Measurements from ENCODE around the gene CIAO1.
"Not testable (repeated sequence)": the region's sequence is repeated elsewhere in the genome, so short reads cannot be mapped to it uniquely, and the experiment has no call there.

The CIAO1 gene

DNA sequence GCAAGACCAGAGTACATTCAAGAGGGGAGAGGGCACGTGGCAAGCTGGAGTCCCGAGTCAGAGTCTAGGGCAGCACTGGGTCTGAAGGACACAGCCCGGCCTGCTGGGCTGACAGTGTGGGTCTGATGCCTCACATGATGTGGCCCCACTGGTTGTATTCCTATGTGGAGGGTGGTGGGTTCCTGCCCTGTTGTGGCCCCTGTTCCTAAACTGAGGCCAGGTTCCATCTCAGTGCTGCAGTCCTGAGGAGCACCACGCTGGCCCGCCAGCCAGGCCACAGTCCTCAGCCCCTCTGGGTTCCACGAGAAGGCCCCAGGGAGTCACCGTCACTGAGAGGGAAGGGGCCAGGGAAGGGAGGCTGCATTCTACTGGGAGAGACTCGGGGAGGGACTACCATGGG is 13.5 kb upstream of the CIAO1 start:
- Histone ChIP-seq H3K9me3 (ENCODE audit: insufficient read depth, low read depth, low read length) (no peaks in the 10 kb centered on the region), H3K27me3 (ENCODE audit: insufficient read depth, low read length) (no peaks in the 10 kb centered on the region), H3K27ac (ENCODE audit: low read length) (no peak overlapping the region), H3K4me1 (ENCODE audit: insufficient read depth, low read length) (no peaks in the 10 kb centered on the region), H3K9ac (ENCODE audit: low read depth, low read length) (no peak overlapping the region), H3K4me3 (ENCODE audit: low read length) (no peak overlapping the region), H3K36me3 (ENCODE audit: insufficient read depth, low read depth, low read length) (peaks cover 40% of the 10 kb centered on the region)

DNA sequence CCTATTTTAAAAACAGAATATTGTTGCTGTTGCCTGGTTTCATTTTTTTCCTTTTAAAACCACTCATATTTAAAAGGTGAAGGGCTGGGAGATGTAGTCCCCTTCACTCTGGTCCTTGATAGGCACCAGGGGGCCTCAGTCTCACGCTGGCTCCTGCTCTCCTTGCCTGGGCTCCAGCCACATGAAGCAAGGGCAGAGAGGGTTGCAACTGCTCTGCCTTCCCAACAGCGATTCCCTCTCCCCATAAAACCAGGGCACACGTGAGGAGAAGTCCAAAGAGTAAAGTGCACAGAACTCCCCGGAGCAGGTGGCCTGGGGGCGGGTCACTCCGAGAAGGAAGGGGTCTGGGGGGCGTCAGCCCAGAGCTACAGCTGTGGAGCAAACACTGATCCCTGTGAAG is 13.0 kb upstream of the CIAO1 start:
- H3K36me3 ChIP-seq (ENCODE audit: insufficient read depth, low read depth, low read length) = peaks cover 40% of the 10 kb centered on the region
- H3K9me3 ChIP-seq (ENCODE audit: insufficient read depth, low read depth, low read length) = no peaks in the 10 kb centered on the region
- H3K4me3 ChIP-seq (ENCODE audit: low read length) = no peak overlapping the region
- no peaks in the 10 kb centered on the region for H3K27me3 ChIP-seq (ENCODE audit: insufficient read depth, low read length)
- H3K9ac ChIP-seq (ENCODE audit: low read depth, low read length) = no peak overlapping the region
- H3K4me1 ChIP-seq (ENCODE audit: insufficient read depth, low read length) = no peaks in the 10 kb centered on the region
- H3K27ac ChIP-seq (ENCODE audit: low read length) = no peak overlapping the region

DNA sequence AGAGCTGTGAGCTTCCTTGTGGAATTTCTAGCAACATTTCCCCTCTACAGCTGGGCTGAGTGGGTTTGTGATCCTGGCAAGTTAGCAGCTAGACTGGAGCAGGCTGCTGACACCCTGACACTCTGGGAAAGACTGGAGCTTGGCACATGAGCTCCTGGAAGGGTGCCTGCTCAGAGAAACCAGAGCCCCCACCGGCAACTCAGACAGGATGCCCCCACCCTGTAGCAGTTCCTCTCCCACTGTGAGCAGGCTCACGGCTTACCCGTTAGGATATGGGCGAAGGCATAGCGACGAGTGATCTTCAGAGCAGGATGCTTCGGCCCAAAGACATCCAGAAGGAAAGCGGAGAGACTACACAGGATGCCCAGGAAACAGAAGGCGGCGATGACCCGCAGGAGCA is 11.5 kb upstream of the CIAO1 start:
- no peaks in the 10 kb centered on the region for H3K4me1 ChIP-seq (ENCODE audit: insufficient read depth, low read length)
- H3K9ac ChIP-seq (ENCODE audit: low read depth, low read length) = no peak overlapping the region
- H3K27me3 ChIP-seq (ENCODE audit: insufficient read depth, low read length) = no peaks in the 10 kb centered on the region
- H3K27ac ChIP-seq (ENCODE audit: low read length) = no peak overlapping the region
- H3K9me3 ChIP-seq (ENCODE audit: insufficient read depth, low read depth, low read length) = no peaks in the 10 kb centered on the region
- peaks cover 50% of the 10 kb centered on the region for H3K36me3 ChIP-seq (ENCODE audit: insufficient read depth, low read depth, low read length)
- H3K4me3 ChIP-seq (ENCODE audit: low read length) = no peak overlapping the region

DNA sequence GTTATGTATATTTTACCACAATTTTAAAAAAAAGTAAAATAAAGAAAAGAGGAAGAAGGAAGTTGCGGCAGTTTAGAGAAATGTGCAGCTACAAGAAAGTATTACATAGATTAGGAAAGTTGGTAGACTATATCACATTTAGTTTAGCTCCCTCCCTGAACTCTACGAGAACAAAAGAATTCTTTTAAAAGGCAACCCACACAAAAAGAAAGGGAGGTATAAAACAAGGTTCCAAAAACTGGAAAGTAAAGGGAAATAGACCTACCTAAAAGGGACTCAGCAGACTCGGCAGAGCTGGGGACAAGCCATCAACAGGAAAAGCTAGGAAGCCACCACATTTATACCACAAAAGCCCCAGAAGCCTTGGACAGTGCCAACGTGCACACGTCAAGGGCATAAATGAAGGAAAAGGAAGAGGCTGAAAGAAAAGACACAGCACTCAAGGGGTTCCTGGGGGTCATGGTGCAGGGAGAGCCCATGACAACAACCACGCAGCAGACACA is 9.4 kb upstream of the CIAO1 start:
- Histone ChIP-seq H3K4me3 (ENCODE audit: low read length) (no peak overlapping the region), H3K27ac (ENCODE audit: low read length) (no peak overlapping the region), H3K27me3 (ENCODE audit: insufficient read depth, low read length) (no peaks in the 10 kb centered on the region), H3K4me1 (ENCODE audit: insufficient read depth, low read length) (peaks cover 11% of the 10 kb centered on the region; the same call in 1 of the 2 replicates), H3K36me3 (ENCODE audit: insufficient read depth, low read depth, low read length) (peaks cover 50% of the 10 kb centered on the region), H3K9me3 (ENCODE audit: insufficient read depth, low read depth, low read length) (no peaks in the 10 kb centered on the region), H3K9ac (ENCODE audit: low read depth, low read length) (no peak overlapping the region)

DNA sequence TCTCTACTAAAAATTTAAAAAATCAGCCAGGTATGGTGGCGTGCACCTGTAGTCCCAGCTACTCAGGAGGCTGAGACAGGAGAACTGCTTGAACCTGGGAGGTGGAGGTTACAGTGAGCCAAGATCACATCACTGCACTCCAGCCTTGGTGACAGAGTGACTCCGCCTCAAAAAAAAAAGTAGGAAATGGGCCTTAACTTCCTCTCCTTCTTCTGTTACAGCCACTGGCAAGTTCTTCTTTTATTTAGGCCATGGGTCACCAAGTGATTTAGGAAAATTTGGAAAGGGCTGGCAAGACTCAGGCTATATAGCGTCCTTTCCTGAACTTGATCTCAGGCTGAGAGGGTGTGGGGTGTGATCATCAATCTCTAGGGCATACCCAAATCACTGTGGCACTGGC is 8.3 kb upstream of the CIAO1 start:
- H3K9ac ChIP-seq (ENCODE audit: low read depth, low read length); H3K4me3 ChIP-seq (ENCODE audit: low read length); H3K9me3 ChIP-seq (ENCODE audit: insufficient read depth, low read depth, low read length); H3K27me3 ChIP-seq (ENCODE audit: insufficient read depth, low read length); H3K27ac ChIP-seq (ENCODE audit: low read length): not testable (repeated sequence)
- H3K4me1 ChIP-seq (ENCODE audit: insufficient read depth, low read length) = peaks cover 11% of the 10 kb centered on the region; the same call in 1 of the 2 replicates
- peaks cover 41% of the 10 kb centered on the region for H3K36me3 ChIP-seq (ENCODE audit: insufficient read depth, low read depth, low read length)

DNA sequence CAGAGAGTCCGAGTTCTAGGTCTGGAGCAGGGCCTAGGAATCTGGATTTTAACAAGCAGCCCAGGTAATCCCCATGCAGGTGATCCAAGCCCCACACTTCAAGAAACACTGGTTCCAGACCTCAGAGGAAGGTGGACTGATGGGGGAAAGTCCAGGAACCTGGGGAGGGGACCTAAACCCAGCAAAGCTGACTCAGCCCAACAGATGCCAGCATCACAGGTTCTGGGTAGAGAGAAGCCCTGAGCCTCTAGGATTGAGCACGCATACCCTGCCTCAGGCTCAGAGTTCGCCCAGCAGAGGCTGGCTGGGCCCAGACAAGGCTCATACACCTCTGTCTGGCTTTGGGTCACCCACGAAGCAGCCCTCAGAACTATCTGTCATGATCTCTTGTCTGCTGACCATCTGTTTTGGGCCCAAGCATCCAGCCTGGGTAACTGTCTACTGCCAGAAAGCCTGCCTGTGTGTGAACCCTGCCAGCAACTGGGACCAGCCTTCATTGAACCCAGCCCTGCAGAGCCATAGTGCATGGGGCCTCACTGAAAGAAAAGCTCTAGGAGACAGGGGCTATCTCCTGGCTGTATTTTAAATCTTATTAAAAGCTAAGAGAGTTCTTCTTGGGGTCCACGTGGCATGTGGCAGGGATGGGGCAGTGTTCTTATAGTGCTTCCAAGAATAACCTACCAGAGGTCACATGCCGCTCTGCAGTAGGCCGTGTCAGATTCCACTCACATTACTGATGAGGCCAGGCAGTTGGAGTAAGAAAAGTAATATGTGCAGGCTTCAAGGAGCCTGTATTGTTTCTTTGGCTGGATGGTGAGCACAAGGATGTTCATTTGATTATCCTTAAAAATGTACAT is 7.6 kb upstream of the CIAO1 start:
- Histone ChIP-seq H3K9me3 (ENCODE audit: insufficient read depth, low read depth, low read length) (no peaks in the 10 kb centered on the region), H3K27me3 (ENCODE audit: insufficient read depth, low read length) (no peaks in the 10 kb centered on the region), H3K4me1 (ENCODE audit: insufficient read depth, low read length) (peaks cover 11% of the 10 kb centered on the region; the same call in 1 of the 2 replicates), H3K9ac (ENCODE audit: low read depth, low read length) (no peak overlapping the region), H3K4me3 (ENCODE audit: low read length) (no peak overlapping the region), H3K36me3 (ENCODE audit: insufficient read depth, low read depth, low read length) (peaks cover 34% of the 10 kb centered on the region), H3K27ac (ENCODE audit: low read length) (no peak overlapping the region)

DNA sequence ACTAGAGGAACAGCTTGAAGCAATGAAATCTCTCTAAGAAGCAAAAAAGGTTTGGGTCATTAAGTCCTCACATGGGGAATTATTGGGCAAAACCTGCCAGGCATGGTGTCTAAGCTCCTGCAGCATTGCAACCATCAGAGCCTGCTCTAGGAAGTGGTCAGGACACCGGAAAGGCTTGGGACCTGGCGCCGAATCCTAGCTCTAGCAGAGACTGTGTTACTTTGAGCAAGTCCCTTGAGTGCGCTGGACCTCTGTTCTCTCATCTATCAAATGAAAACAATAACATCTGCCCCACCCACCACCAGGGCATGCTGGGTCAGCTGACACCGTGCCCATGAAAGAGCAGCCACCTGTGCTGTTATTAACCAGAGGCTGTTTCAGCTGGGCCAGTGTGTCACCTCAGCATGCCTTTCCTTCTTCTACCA is 6.5 kb upstream of the CIAO1 start:
- no peak overlapping the region for H3K4me3 ChIP-seq (ENCODE audit: low read length)
- no peak overlapping the region for H3K9ac ChIP-seq (ENCODE audit: low read depth, low read length)
- no peak overlapping the region for H3K27ac ChIP-seq (ENCODE audit: low read length)
- H3K4me1 ChIP-seq (ENCODE audit: insufficient read depth, low read length) = peaks cover 16% of the 10 kb centered on the region
- H3K9me3 ChIP-seq (ENCODE audit: insufficient read depth, low read depth, low read length) = no peaks in the 10 kb centered on the region
- peaks cover 28% of the 10 kb centered on the region for H3K36me3 ChIP-seq (ENCODE audit: insufficient read depth, low read depth, low read length)
- no peaks in the 10 kb centered on the region for H3K27me3 ChIP-seq (ENCODE audit: insufficient read depth, low read length)

DNA sequence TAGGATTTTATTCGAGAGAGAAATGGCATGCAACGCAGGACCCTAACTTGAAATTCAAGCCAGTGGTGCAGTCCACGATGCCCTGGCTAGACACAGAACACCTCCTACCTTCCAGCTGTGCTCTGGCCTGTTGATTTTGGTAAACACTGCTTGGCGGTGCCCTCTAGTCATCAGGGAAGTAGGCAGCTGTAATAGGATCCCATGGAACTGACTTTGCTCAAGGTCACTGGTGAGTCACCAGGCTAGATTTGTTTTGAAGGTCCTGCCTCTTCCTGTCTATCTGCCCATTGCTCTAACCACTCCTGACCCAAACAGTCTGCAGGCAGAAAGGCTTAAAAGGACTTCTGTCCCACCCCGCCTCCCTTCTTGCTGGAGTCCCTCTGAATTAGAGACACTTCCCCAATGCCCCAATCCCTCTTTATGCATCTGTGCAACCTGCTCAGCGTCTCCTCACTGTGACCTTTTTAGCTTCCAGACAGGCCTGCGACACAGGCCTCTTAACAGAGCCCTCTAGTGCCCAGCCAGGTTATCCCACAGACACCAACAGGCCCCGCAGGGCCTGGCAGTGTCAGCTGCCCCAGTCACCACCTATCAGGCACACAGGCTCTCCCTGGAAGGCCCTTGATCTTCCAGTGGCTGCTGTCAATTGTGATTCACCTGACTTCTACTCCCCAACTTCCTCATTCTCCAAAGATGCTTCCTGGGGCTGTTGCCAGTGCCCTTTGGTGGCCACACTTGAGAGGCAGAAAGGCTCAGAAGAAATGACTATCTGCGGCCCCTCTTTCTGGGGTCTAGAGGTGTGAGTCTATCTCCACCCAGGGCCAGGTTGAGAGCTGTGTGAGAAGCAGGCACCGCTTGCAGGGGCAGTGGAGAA is 5.4 kb upstream of the CIAO1 start:
- Histone ChIP-seq H3K4me3 (ENCODE audit: low read length) (no peak overlapping the region), H3K27ac (ENCODE audit: low read length) (no peak overlapping the region), H3K36me3 (ENCODE audit: insufficient read depth, low read depth, low read length) (peaks cover 17% of the 10 kb centered on the region), H3K9me3 (ENCODE audit: insufficient read depth, low read depth, low read length) (no peaks in the 10 kb centered on the region), H3K4me1 (ENCODE audit: insufficient read depth, low read length) (peaks cover 18% of the 10 kb centered on the region), H3K27me3 (ENCODE audit: insufficient read depth, low read length) (no peaks in the 10 kb centered on the region), H3K9ac (ENCODE audit: low read depth, low read length) (no peak overlapping the region)

DNA sequence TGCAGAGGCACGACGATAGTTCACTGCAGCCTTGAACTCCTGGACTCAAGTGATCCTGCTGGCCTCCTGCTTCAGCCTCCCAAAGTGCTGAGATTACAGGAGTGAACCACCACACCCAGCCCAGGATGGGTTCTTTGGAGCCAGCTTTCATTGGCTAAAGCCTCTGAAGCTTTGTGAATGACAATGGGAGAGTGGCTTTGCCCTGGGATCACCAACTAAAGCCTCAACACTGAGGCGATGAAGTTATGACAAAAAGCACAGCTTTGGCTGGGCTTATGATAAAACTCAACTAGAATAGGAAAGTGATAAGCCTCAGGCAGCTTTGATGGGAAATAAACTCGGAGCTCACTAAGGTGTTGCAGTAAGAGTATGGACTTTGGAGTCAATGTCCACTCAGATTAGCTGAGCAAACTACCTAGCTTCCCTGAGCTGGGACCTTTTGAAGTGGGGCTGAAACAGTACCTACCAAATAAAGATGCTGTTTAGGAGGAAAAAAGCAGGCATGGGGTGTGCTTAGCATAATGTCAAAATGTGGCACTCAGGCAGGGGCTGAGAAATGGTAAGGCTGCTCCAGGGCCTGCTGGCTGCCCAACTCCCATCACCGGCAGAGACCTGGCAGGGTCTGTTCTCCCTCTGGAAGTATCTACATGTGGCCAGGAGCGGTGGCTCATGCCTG is 4.6 kb upstream of the CIAO1 start:
- Histone ChIP-seq H3K9ac (ENCODE audit: low read depth, low read length) (no peak overlapping the region), H3K4me1 (ENCODE audit: insufficient read depth, low read length) (peaks cover 18% of the 10 kb centered on the region), H3K9me3 (ENCODE audit: insufficient read depth, low read depth, low read length) (no peaks in the 10 kb centered on the region), H3K36me3 (ENCODE audit: insufficient read depth, low read depth, low read length) (peaks cover 14% of the 10 kb centered on the region), H3K4me3 (ENCODE audit: low read length) (no peak overlapping the region), H3K27ac (ENCODE audit: low read length) (no peak overlapping the region), H3K27me3 (ENCODE audit: insufficient read depth, low read length) (no peaks in the 10 kb centered on the region)

DNA sequence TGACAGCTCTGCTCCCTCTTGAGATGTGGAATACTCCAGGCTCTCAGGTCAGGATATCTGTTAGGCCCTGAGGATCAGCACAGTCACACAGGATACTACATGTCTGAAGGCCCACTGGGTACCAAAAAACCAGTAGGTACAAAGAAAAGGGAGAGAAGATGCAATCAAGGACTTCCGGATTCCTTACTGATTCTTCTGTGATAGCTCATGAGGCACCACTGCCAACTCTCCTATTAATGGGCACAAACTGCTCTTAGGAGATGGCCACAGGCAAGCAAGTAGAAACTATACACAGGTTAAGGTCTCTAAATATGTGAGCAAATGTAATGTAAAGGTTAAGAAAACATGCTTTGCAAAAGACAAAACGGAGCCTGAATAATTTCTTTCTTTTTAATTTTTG is 3.7 kb upstream of the CIAO1 start:
- H3K27ac ChIP-seq (ENCODE audit: low read length) = no peak overlapping the region
- peaks cover 14% of the 10 kb centered on the region for H3K36me3 ChIP-seq (ENCODE audit: insufficient read depth, low read depth, low read length)

DNA sequence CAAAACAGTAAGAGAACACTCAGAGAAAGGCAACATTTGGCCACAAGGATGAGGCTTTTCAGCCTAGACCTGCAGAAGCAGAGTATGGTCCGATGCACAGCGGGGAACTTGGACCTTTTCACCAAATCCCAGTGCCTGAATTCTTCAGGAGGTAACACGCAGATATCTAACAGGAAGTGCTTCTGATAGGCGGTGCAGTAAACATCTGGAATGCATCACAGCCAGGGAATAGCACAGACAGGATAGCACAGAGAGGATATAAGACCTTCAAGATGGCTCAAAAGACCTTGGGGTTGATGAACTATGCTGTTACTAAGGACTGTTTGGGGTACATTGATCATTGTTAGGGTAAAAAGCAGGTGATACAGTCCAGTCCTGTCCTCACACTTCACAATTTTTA is 1.9 kb upstream of the CIAO1 start:
- Histone ChIP-seq H3K27me3 (ENCODE audit: insufficient read depth, low read length) (no peaks in the 10 kb centered on the region), H3K36me3 (ENCODE audit: insufficient read depth, low read depth, low read length) (peaks cover 24% of the 10 kb centered on the region), H3K4me1 (ENCODE audit: insufficient read depth, low read length) (peaks cover 18% of the 10 kb centered on the region), H3K9me3 (ENCODE audit: insufficient read depth, low read depth, low read length) (no peaks in the 10 kb centered on the region), H3K9ac (ENCODE audit: low read depth, low read length) (no peak overlapping the region; the same call in 1 of the 2 replicates), H3K27ac (ENCODE audit: low read length) (no peak overlapping the region), H3K4me3 (ENCODE audit: low read length) (no peak overlapping the region; the same call in 1 of the 2 replicates)

More for the DNA sequence above, 3.7 kb upstream of the CIAO1 start:
- Histone ChIP-seq H3K4me3 (ENCODE audit: low read length) (no peak overlapping the region), H3K9ac (ENCODE audit: low read depth, low read length) (no peak overlapping the region), H3K9me3 (ENCODE audit: insufficient read depth, low read depth, low read length) (no peaks in the 10 kb centered on the region), H3K4me1 (ENCODE audit: insufficient read depth, low read length) (peaks cover 18% of the 10 kb centered on the region), H3K27me3 (ENCODE audit: insufficient read depth, low read length) (no peaks in the 10 kb centered on the region)

All from iPS-20b (cell line).